ENCODE data around the gene TREM1.

TREM1 gene

DNA sequence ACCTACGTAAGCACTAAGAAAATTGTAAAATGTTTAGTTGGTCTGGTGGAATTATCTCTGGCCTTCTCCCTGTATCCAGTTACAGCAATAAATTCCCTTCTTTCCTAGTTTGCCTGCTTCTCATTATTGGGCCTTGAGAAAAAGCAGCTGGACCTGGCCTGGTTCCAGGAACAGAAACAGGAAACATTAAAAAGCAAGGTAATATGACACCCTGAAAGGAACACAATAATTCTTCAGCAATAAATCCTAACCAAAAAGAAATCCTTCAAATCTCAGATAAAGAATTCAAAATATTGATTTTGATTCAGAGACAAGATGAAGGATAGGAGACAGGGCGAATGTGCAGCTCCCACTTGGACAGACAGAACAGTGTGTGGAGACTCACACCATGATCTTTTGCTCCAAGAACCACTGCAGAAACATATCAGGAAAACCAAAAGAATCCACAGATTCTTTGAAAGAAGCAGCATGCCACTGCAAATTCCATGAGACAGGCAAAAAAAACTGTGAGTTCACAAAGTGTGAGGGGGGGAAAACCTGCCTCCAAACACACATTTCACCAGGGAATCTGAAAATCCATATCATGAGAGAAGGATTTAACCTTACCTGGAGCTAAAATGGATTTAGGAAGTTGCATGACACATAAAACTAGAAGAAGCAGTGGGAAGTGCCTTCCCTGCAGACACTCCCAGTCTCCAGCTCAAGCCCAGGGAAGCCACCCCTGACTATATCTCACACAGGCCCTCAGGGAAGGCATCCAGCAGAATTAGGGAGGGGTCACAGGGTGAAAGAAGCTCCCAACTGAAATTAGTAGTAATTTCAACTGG, 28.9 kb downstream of the TREM1 start:
- peak overlapping the region; percentile 75 for H3K27ac ChIP-seq
- TF ChIP-seq, protein P1, sequence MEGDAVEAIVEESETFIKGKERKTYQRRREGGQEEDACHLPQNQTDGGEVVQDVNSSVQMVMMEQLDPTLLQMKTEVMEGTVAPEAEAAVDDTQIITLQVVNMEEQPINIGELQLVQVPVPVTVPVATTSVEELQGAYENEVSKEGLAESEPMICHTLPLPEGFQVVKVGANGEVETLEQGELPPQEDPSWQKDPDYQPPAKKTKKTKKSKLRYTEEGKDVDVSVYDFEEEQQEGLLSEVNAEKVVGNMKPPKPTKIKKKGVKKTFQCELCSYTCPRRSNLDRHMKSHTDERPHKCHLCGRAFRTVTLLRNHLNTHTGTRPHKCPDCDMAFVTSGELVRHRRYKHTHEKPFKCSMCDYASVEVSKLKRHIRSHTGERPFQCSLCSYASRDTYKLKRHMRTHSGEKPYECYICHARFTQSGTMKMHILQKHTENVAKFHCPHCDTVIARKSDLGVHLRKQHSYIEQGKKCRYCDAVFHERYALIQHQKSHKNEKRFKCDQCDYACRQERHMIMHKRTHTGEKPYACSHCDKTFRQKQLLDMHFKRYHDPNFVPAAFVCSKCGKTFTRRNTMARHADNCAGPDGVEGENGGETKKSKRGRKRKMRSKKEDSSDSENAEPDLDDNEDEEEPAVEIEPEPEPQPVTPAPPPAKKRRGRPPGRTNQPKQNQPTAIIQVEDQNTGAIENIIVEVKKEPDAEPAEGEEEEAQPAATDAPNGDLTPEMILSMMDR (conservative IDR thresholded peaks at IDR 0.05) = no peak
- TF ChIP-seq ZFX (IDR thresholded peaks at IDR 0.05) = no peak

DNA sequence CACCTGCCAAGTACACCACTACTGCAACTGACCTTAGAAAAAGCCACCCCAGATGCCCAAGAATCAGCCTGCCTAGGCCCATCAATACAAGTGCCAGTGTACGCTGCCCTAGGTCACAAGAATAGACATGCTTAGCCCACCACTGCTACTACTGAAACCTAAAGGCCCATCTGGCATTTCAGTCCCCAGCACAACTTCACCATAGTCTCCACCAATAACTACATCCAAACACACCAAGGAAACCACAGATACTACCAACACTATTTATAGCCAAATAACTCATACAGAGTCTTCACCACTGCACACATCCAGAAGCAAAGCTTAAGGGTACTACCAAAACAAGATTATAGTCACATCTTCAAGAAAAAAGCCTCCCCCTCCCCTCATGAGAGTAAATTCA, 30.1 kb downstream of the TREM1 start:
- peak overlapping the region; percentile 35 for H3K27ac ChIP-seq
- TF ChIP-seq, protein P1 (conservative IDR thresholded peaks at IDR 0.05) = no peak
- no peak for TF ChIP-seq ZFX (IDR thresholded peaks at IDR 0.05)

DNA sequence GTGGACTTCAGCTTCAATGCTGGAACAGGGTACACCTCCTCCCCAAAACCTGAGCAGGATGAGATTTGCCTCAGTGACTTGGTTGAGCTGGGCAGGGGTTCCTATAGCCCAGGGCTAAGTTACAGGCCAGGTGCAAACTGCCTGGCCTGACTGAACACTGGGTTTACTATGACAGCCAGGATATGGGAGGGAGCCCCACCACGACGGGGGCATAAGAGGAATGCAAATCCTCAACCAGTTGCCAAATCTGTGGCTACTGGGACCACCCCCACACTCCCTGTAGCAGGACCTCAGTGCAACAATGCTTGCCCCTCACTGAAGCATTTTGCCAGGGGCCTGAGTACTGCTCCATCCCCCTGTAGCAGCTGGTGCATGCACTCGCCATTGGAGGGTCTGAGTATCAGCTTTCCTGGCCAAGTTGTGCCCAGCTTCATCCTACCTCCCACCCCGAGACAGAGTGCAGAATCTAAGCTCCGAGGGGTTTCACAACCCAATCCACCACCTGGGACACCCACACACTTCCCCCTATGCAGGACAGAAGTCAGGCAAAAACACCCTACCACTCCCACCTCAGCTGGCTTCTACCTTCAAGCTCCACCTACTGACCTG, 30.7 kb downstream of the TREM1 start:
- H3K27ac ChIP-seq = peak overlapping the region; percentile 35

DNA sequence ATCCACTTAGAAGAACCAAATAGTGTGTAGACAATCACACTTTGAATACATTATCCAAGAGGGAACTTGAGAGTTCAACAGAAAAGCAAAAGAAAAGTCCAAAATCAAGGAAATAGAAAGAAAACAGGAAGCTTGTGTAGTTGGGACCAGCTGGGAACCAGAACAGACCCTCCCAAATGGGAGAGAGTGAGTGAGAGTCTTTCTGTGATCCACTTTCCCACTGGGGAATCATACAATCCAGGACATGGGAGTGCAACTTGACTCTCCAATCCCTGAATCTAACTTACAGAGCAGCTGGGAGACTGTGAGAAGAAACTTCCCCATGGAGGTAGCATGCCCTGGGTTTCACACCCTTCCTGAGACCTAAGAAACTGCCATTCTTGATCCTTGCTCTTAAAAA, 31.4 kb downstream of the TREM1 start:
- TF ChIP-seq, protein P1 (conservative IDR thresholded peaks at IDR 0.05) = no peak
- no peak for TF ChIP-seq ZFX (IDR thresholded peaks at IDR 0.05)
- H3K27ac ChIP-seq = no peak overlapping the region

More for the DNA sequence above, 30.7 kb downstream of the TREM1 start:
- no peak for TF ChIP-seq ZFX (IDR thresholded peaks at IDR 0.05)
- TF ChIP-seq, protein P1 (conservative IDR thresholded peaks at IDR 0.05) = no peak

DNA sequence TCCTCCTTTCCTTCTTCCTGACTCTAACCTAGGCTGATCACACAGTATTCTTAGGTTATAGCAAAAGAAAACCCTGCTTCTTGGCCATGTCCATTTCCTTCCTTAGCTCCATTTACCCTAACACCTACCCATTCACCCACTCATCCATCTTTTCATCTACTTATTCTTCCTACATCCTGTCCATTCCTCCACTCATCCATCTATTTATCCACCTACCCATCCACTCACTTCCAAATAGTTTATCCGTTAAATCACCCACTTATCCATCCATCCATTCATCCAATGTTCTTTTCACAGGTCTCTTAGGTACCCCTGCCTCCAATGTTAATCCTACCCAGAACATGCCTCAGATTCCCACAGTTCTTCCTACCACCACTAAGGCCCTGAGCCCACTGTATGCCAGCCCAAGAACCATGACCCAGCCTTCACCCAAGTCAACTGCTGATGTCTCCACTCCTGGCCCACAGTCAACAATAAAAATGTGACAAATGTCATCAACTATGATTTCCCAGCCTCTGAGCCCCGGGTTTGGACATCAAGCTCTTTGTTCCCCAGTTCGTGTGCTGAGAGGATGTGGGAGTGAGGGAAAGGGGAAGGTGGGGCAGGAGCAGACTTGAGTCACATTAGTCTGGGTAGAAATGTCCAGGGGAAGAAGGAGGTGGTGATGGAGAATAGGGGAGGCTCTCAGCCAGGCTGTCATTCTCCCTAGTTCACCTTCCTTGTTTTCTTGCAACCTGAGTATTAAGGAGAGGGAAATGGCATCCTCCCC, 33.9 kb downstream of the TREM1 start:
- no peak overlapping the region for H3K27ac ChIP-seq
- TF ChIP-seq ZFX (IDR thresholded peaks at IDR 0.05) = no peak
- TF ChIP-seq, protein P1 (conservative IDR thresholded peaks at IDR 0.05) = no peak

DNA sequence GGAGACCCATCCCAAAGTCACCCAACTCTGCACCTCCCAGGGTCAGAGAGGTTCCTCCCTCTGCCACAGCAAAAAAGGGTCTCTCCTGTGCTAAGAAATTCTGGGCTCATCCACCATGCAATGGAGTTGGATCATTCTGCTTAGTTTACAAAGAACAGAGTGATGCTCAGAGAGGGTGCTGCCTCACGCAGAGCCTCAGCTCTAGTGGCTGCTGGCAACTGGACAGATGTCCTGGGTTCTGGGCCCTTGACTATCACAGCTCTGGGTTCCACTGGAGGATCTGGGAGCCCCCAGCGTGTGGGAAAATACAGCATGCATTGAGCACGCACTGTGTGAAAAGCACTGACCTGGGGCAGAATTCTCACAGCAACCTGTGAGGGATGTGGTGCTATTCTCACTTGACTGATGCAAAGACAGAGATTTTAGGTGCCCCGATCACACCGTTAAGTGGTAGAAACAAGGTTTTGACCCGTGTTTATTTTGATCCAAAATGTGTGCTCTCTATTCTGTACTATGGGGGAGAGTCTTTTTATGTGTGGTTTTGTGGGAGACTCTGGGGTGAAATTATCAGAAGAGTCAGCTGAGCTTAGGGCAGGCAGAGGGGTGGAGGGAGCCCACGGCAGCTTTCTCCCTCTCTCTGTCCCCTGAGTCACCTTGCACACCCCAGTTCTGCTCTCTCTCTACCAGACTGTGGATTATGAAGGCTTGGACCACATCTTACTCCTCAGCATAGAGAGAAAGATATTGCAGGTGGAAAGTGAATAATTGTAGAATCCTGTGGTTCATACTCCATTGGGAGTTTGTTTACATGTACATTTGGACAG, 38.4 kb downstream of the TREM1 start:
- no peak overlapping the region for H3K27ac ChIP-seq
- no peak for TF ChIP-seq ZFX (IDR thresholded peaks at IDR 0.05)
- TF ChIP-seq, protein P1 (conservative IDR thresholded peaks at IDR 0.05) = no peak
